ENCODE results near the gene KIFC3. TPM values are rescaled to one million over a fixed set of nuclear protein-coding genes. Genes with fewer than 3 reads are reported as not detected.

Gene KIFC3
- total RNA-seq, 1 experiment from 2014 or later, result 32.6 TPM

DNA sequence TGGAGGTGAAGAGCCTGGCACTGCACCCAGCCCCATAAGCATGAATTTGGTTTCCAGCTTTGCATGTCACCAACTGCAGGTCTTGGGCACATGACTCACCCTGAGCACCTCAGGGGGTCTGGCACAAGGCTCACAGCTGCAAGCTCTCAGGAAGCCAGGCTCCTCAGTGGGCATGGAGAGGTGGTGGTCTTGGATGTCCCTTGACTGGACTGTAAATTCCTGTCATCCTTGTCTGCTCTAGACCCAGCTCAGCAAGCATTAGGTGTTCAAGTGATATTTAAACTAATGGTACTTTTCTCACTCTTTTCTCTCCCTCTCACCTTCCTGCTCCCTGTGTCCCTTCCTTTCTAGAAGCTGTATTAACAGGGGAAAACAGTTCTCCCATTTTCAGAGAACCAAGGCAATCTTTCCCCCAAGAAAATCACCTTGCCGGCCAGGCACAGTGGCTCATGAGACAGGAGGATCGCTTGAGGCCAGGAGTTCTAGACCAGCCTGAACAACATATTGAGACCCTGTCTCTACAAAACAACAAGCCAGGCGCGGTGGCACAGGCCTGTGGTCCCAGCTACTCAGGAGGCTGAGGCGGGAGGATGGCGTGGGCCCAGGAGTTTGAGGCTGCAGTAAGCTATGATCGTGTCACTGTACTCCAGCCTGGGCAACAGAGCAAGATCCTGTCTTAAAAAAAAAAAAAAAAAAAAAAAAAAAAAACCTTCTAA lies 5.1 kb upstream of the KIFC3 start:
- TF ChIP-seq, protein P1, sequence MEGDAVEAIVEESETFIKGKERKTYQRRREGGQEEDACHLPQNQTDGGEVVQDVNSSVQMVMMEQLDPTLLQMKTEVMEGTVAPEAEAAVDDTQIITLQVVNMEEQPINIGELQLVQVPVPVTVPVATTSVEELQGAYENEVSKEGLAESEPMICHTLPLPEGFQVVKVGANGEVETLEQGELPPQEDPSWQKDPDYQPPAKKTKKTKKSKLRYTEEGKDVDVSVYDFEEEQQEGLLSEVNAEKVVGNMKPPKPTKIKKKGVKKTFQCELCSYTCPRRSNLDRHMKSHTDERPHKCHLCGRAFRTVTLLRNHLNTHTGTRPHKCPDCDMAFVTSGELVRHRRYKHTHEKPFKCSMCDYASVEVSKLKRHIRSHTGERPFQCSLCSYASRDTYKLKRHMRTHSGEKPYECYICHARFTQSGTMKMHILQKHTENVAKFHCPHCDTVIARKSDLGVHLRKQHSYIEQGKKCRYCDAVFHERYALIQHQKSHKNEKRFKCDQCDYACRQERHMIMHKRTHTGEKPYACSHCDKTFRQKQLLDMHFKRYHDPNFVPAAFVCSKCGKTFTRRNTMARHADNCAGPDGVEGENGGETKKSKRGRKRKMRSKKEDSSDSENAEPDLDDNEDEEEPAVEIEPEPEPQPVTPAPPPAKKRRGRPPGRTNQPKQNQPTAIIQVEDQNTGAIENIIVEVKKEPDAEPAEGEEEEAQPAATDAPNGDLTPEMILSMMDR (conservative IDR thresholded peaks at IDR 0.05; ENCODE audit: low read depth, low read length), result no peak
- TF ChIP-seq EZH2phosphoT487 (IDR thresholded peaks at IDR 0.05; ENCODE audit: borderline replicate concordance, low read length) (no peak), EZH2 (IDR thresholded peaks at IDR 0.05; ENCODE audit: low read length, unreplicated experiment) (no peak)
- no peaks in the 10 kb centered on the region for H4K20me1 ChIP-seq (ENCODE audit: low read length)
- DNase-seq, result peak; percentile 58
- no peaks in the 10 kb centered on the region for H3K36me3 ChIP-seq (ENCODE audit: low read depth, low read length)
- H3K9ac ChIP-seq (ENCODE audit: low read length), result peak overlapping the region; percentile 56
- intact Hi-C loops (cut with micrococcal nuclease), result loop anchor here (10.0 kb wide), 1 partner anchor 197 kb away; the partner anchor contains the start of genes USB1 and ZNF319
- peaks cover 52% of the 10 kb centered on the region for H3K4me1 ChIP-seq (ENCODE audit: insufficient read depth, low read length)
- POLR2A ChIA-PET (ENCODE audit: unreplicated experiment), result no interaction called here
- no peaks in the 10 kb centered on the region for H3K79me2 ChIP-seq (ENCODE audit: low read length)
- H3K9me3 ChIP-seq (ENCODE audit: low read length), result no peaks in the 10 kb centered on the region
- ATAC-seq, result peak; percentile 3; the same call in 1 of the 2 replicates
- CTCF ChIA-PET, result no interaction called here
- H3F3A ChIP-seq (ENCODE audit: low read length, unreplicated experiment), result no peaks in the 10 kb centered on the region
- H3K27me3 ChIP-seq (ENCODE audit: low read length), result no peaks in the 10 kb centered on the region
- peak overlapping the region; percentile 39 for H3K4me2 ChIP-seq (ENCODE audit: low read length)
- no peak overlapping the region for H3K4me3 ChIP-seq (ENCODE audit: low read length)
- no peak overlapping the region for H2AFZ ChIP-seq (ENCODE audit: low read length)
- H3K27ac ChIP-seq (ENCODE audit: low read length), result peak overlapping the region; percentile 90
- H3K9me2 ChIP-seq (replicated peaks; ENCODE audit: low read length), result no peaks in the 10 kb centered on the region
- BruUV-seq (replicated peaks), result no TSS peak

DNA sequence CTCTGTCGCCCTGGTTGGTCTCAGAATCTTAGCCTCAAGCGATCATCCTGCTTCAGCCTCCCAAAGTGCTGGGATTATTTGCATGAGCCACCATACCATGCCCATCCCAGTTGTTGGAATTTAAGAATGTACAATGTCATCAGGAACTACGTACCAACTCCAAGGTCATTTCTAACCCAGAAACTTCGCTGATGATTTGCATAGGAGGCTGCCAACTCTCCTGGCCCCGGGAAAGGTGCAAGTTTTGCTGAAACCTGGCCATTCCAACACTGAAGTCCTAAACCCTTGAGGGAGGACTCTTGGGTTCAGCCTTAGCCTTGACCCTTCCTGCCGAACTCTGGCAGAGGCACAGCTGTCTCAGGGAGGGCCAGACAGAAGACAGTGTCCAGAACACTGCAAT lies 2.9 kb upstream of the KIFC3 start:
- H3K27me3 ChIP-seq (ENCODE audit: low read length), result no peaks in the 10 kb centered on the region
- ATAC-seq (no peak), DNase-seq (no peak)
- H4K20me1 ChIP-seq (ENCODE audit: low read length), result no peaks in the 10 kb centered on the region
- no peaks in the 10 kb centered on the region for H3K9me2 ChIP-seq (replicated peaks; ENCODE audit: low read length)
- H3K9me3 ChIP-seq (ENCODE audit: low read length), result no peaks in the 10 kb centered on the region
- peaks cover 54% of the 10 kb centered on the region for H3K4me1 ChIP-seq (ENCODE audit: insufficient read depth, low read length)
- no peak overlapping the region for H3K27ac ChIP-seq (ENCODE audit: low read length)
- intact Hi-C loops (cut with micrococcal nuclease), result loop anchor here (10.0 kb wide), 1 partner anchor 200 kb away; the partner anchor contains the start of genes USB1 and ZNF319
- no peaks in the 10 kb centered on the region for H3K36me3 ChIP-seq (ENCODE audit: low read depth, low read length)
- peaks cover 18% of the 10 kb centered on the region for H3K79me2 ChIP-seq (ENCODE audit: low read length)
- H2AFZ ChIP-seq (ENCODE audit: low read length), result no peak overlapping the region
- TF ChIP-seq EZH2phosphoT487 (IDR thresholded peaks at IDR 0.05; ENCODE audit: borderline replicate concordance, low read length), result no peak
- no peak for TF ChIP-seq EZH2 (IDR thresholded peaks at IDR 0.05; ENCODE audit: low read length, unreplicated experiment)
- TF ChIP-seq, protein P1 (conservative IDR thresholded peaks at IDR 0.05; ENCODE audit: low read depth, low read length), result no peak
- POLR2A ChIA-PET (ENCODE audit: unreplicated experiment), result no interaction called here
- no peak overlapping the region for H3K9ac ChIP-seq (ENCODE audit: low read length)
- CTCF ChIA-PET, result no interaction called here
- H3K4me2 ChIP-seq (ENCODE audit: low read length), result no peak overlapping the region
- no TSS peak for BruUV-seq (replicated peaks)
- H3F3A ChIP-seq (ENCODE audit: low read length, unreplicated experiment), result no peaks in the 10 kb centered on the region
- H3K4me3 ChIP-seq (ENCODE audit: low read length), result no peak overlapping the region

All from PC-3 (cell line).